ENCODE data around the gene HERPUD2.

Gene HERPUD2

DNA sequence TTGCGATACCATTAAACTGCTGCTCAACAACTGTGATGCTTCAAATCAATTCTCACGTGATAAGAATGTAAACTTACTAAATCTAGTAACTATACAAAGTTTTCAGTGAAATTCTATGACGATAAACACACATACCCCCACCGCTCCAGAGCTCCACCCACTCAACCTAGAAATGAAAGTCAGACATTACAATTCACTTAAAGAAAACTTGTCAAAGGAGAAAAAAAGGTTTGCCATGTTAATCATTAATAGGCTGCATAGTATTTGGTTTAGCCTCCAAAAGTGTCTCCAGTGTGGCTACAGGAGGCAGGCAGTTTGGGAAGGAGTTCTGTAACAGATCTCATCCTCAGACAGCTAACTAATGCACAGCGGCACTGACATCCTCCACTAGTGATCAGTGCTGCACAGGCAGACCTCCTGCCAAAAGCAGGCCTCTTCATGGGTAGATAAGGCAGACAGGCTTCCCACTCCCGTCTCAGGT is 3.1 kb downstream of the HERPUD2 start:
- TF ChIP-seq TCF12 (IDR thresholded peaks at IDR 0.05; ENCODE audit: low read depth) (no peak), TEAD4 (IDR thresholded peaks at IDR 0.05) (no peak), EP300 (IDR thresholded peaks at IDR 0.05; ENCODE audit: borderline replicate concordance) (no peak), RAD21 (IDR thresholded peaks at IDR 0.05; ENCODE audit: low read depth) (no peak), CEBPB (IDR thresholded peaks at IDR 0.05) (no peak), FOXM1 (IDR thresholded peaks at IDR 0.05; ENCODE audit: borderline replicate concordance, low read depth) (no peak), TAF1 (IDR thresholded peaks at IDR 0.05; ENCODE audit: low read depth) (no peak), NFIC (IDR thresholded peaks at IDR 0.05) (no peak), ZBTB7A (IDR thresholded peaks at IDR 0.05; ENCODE audit: low read depth) (no peak), YY1 (IDR thresholded peaks at IDR 0.05; ENCODE audit: low read depth) (no peak), EGR1 (IDR thresholded peaks at IDR 0.05) (no peak), CREB1 (IDR thresholded peaks at IDR 0.05; ENCODE audit: low read depth) (no peak)
- TF ChIP-seq, protein P1, sequence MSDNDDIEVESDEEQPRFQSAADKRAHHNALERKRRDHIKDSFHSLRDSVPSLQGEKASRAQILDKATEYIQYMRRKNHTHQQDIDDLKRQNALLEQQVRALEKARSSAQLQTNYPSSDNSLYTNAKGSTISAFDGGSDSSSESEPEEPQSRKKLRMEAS (IDR thresholded peaks at IDR 0.05): no peak
- TF ChIP-seq, protein P2, sequence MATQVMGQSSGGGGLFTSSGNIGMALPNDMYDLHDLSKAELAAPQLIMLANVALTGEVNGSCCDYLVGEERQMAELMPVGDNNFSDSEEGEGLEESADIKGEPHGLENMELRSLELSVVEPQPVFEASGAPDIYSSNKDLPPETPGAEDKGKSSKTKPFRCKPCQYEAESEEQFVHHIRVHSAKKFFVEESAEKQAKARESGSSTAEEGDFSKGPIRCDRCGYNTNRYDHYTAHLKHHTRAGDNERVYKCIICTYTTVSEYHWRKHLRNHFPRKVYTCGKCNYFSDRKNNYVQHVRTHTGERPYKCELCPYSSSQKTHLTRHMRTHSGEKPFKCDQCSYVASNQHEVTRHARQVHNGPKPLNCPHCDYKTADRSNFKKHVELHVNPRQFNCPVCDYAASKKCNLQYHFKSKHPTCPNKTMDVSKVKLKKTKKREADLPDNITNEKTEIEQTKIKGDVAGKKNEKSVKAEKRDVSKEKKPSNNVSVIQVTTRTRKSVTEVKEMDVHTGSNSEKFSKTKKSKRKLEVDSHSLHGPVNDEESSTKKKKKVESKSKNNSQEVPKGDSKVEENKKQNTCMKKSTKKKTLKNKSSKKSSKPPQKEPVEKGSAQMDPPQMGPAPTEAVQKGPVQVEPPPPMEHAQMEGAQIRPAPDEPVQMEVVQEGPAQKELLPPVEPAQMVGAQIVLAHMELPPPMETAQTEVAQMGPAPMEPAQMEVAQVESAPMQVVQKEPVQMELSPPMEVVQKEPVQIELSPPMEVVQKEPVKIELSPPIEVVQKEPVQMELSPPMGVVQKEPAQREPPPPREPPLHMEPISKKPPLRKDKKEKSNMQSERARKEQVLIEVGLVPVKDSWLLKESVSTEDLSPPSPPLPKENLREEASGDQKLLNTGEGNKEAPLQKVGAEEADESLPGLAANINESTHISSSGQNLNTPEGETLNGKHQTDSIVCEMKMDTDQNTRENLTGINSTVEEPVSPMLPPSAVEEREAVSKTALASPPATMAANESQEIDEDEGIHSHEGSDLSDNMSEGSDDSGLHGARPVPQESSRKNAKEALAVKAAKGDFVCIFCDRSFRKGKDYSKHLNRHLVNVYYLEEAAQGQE (IDR thresholded peaks at IDR 0.05; ENCODE audit: low read depth): no peak
- TF ChIP-seq, protein P3, sequence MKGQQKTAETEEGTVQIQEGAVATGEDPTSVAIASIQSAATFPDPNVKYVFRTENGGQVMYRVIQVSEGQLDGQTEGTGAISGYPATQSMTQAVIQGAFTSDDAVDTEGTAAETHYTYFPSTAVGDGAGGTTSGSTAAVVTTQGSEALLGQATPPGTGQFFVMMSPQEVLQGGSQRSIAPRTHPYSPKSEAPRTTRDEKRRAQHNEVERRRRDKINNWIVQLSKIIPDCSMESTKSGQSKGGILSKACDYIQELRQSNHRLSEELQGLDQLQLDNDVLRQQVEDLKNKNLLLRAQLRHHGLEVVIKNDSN (IDR thresholded peaks at IDR 0.05): no peak

DNA sequence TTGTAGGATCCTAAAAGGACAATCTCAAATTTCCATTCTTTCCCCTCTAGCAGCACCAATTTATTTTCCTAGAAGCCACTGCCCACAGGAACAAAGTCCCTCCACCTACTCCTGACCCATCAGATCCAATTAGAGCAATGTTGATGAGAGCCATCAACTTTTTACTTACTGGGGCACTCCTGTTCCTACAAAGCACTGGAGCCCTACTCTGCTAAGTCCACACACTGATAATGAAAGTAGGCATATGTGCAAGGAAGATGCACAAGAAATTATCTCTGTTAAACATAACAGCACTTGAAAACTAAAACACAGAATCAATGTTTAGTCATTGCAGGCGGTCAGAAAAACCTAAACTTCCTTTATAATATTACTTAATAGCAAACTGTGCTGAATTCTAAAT is 3.6 kb downstream of the HERPUD2 start:
- no peak for TF ChIP-seq FOXM1 (IDR thresholded peaks at IDR 0.05; ENCODE audit: borderline replicate concordance, low read depth)
- TF ChIP-seq CEBPB (IDR thresholded peaks at IDR 0.05): no peak
- no peak for TF ChIP-seq EGR1 (IDR thresholded peaks at IDR 0.05)
- TF ChIP-seq, protein P2 (IDR thresholded peaks at IDR 0.05; ENCODE audit: low read depth): no peak
- TF ChIP-seq YY1 (IDR thresholded peaks at IDR 0.05; ENCODE audit: low read depth): no peak
- TF ChIP-seq, protein P1 (IDR thresholded peaks at IDR 0.05): no peak
- TF ChIP-seq TCF12 (IDR thresholded peaks at IDR 0.05; ENCODE audit: low read depth): no peak
- TF ChIP-seq ZBTB7A (IDR thresholded peaks at IDR 0.05; ENCODE audit: low read depth): no peak
- no peak for TF ChIP-seq TEAD4 (IDR thresholded peaks at IDR 0.05)
- no peak for TF ChIP-seq NFIC (IDR thresholded peaks at IDR 0.05)
- no peak for TF ChIP-seq TAF1 (IDR thresholded peaks at IDR 0.05; ENCODE audit: low read depth)
- TF ChIP-seq CREB1 (IDR thresholded peaks at IDR 0.05; ENCODE audit: low read depth): no peak
- no peak for TF ChIP-seq RAD21 (IDR thresholded peaks at IDR 0.05; ENCODE audit: low read depth)
- TF ChIP-seq, protein P3 (IDR thresholded peaks at IDR 0.05): no peak
- no peak for TF ChIP-seq EP300 (IDR thresholded peaks at IDR 0.05; ENCODE audit: borderline replicate concordance)

DNA sequence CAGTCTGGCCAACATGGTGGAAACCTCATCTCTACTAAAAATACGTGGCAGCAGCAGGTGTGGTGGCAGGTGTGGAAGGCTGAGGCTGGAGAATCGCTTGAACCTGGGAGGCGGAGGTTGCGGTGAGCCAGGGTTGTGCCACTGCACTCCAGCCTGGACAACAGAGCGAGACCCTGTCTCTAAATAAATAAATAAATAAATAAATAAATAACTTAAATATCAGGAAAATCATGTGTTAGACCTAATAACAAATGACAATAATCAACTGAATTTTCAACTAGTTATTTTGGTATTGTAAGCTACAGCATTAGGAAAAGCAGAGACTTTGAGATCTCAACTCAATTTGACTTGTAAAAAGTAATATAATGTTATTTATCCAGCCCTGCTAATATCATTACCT is 9.2 kb downstream of the HERPUD2 start:
- no peak for TF ChIP-seq ZBTB7A (IDR thresholded peaks at IDR 0.05; ENCODE audit: low read depth)
- no peak for TF ChIP-seq EP300 (IDR thresholded peaks at IDR 0.05; ENCODE audit: borderline replicate concordance)
- no peak for TF ChIP-seq CEBPB (IDR thresholded peaks at IDR 0.05)
- TF ChIP-seq FOXM1 (IDR thresholded peaks at IDR 0.05; ENCODE audit: borderline replicate concordance, low read depth): no peak
- TF ChIP-seq, protein P1 (IDR thresholded peaks at IDR 0.05): no peak
- no peak for TF ChIP-seq YY1 (IDR thresholded peaks at IDR 0.05; ENCODE audit: low read depth)
- TF ChIP-seq NFIC (IDR thresholded peaks at IDR 0.05): no peak
- no peak for TF ChIP-seq RAD21 (IDR thresholded peaks at IDR 0.05; ENCODE audit: low read depth)
- no peak for TF ChIP-seq EGR1 (IDR thresholded peaks at IDR 0.05)
- TF ChIP-seq, protein P3 (IDR thresholded peaks at IDR 0.05): no peak
- TF ChIP-seq, protein P2 (IDR thresholded peaks at IDR 0.05; ENCODE audit: low read depth): no peak
- no peak for TF ChIP-seq CREB1 (IDR thresholded peaks at IDR 0.05; ENCODE audit: low read depth)
- TF ChIP-seq TCF12 (IDR thresholded peaks at IDR 0.05; ENCODE audit: low read depth): no peak
- no peak for TF ChIP-seq TEAD4 (IDR thresholded peaks at IDR 0.05)
- TF ChIP-seq TAF1 (IDR thresholded peaks at IDR 0.05; ENCODE audit: low read depth): no peak

All from Ishikawa (cell line).